H1 (cell line): Measurements from ENCODE around the gene TACC2. TPM values are rescaled to one million over a fixed set of nuclear protein-coding genes. Genes with fewer than 3 reads are reported as not detected.

ENCODE experiments used
- CTCF ChIA-PET: fragments of 300-600 bp; sonication (Branson Sonifier 250); formaldehyde crosslinking; loops from one replicate; lab custom pipeline; 2021; ENCODE audit not compliant: partially characterized antibody; lab: Charles Lee
- POLR2A ChIA-PET: fragments of 300-600 bp; sonication (Branson Sonifier 250); formaldehyde crosslinking; loops from one replicate; lab custom pipeline; 2021; ENCODE audit warnings: inconsistent platforms; ENCODE audit not compliant: partially characterized antibody; lab: Charles Lee
- DNase-seq, 2 experiments: peaks; one replicate each; pipeline versions ENCODE4 v3.0.0 to v3.0.0-alpha.2; 2010 to 2022; ENCODE audit warnings: low spot score in 2 of 2, low read depth in 1 of 2, mixed read lengths in 1 of 2
- FAIRE-seq: peaks from 2 replicates; lab custom pipeline; 2011; peaks lifted over from hg19 to GRCh38; lab: Jason Lieb, UNC
- H2AFZ ChIP-seq: 2 replicates; pipeline ENCODE4 v1.8.1; 2012; ENCODE audit warnings: low read length, inconsistent platforms
- H2AK5ac ChIP-seq: 2 replicates; pipeline ENCODE4 v1.6.1; 2013; ENCODE audit warnings: low read depth, low read length
- H2BK120ac ChIP-seq: replicated peaks from 2 replicates; pipeline ENCODE3; 2013; ENCODE audit warnings: low read depth, low read length, inconsistent platforms
- H2BK12ac ChIP-seq: 2 replicates; pipeline ENCODE4 v1.6.1; 2013; ENCODE audit warnings: low read depth, low read length
- H2BK15ac ChIP-seq: 2 replicates; pipeline ENCODE4 v1.6.1; 2013; ENCODE audit warnings: low read length
- H2BK20ac ChIP-seq: 2 replicates; pipeline ENCODE4 v1.6.1; 2013; ENCODE audit warnings: low read length
- H2BK5ac ChIP-seq: 2 replicates; pipeline ENCODE4 v1.6.1; 2013; ENCODE audit warnings: low read depth, low read length
- H3K14ac ChIP-seq: 2 replicates; pipeline ENCODE4 v1.6.1; 2013; ENCODE audit warnings: inconsistent platforms; ENCODE audit not compliant: insufficient read length
- H3K18ac ChIP-seq: 2 replicates; pipeline ENCODE4 v1.6.1; 2013; ENCODE audit warnings: low read length; ENCODE audit errors: extremely low read depth
- H3K23ac ChIP-seq: 2 replicates; pipeline ENCODE4 v1.6.1; 2013; ENCODE audit warnings: inconsistent platforms; ENCODE audit not compliant: insufficient read length
- H3K23me2 ChIP-seq: 2 replicates; pipeline ENCODE4 v1.6.1; 2013; ENCODE audit warnings: low read depth, low read length
- H3K27ac ChIP-seq: 2 replicates; pipeline ENCODE4 v1.6.1; 2011; ENCODE audit warnings: low read depth, low read length, inconsistent platforms
- H3K27me3 ChIP-seq, 4 experiments: replicated peaks in 1 of 4; 1 replicate in 1 of 4; 2 replicates in 3 of 4; pipeline versions ENCODE4 v1.6.1 to v1.8.1; 2011 to 2013; ENCODE audit warnings: low read length in 3 of 4, mild to moderate bottlenecking in 3 of 4, inconsistent platforms in 2 of 4, mixed read lengths in 2 of 4, moderate library complexity in 1 of 4; ENCODE audit not compliant: control insufficient read depth in 3 of 4, insufficient read depth in 3 of 4; ENCODE audit errors: extremely low read depth in 1 of 4
- H3K36me3 ChIP-seq, 4 experiments: 2 replicates each; pipeline versions ENCODE4 v1.6.1 to v1.8.1; 2011 to 2013; ENCODE audit warnings: mild to moderate bottlenecking in 4 of 4, low read length in 3 of 4, moderate library complexity in 2 of 4, control low read depth in 1 of 4, inconsistent platforms in 1 of 4; ENCODE audit not compliant: insufficient read depth in 4 of 4, control insufficient read depth in 2 of 4
- H3K4ac ChIP-seq: replicated peaks from 2 replicates; pipeline ENCODE3; 2013; ENCODE audit warnings: low read length, low read depth, mixed read lengths, inconsistent platforms; ENCODE audit not compliant: insufficient read length
- H3K4me1 ChIP-seq, 4 experiments: replicated peaks in 1 of 4; 1 replicate in 1 of 4; 2 replicates in 3 of 4; pipeline versions ENCODE4 v1.6.1 to v1.8.1; 2011 to 2013; ENCODE audit warnings: low read length in 3 of 4, inconsistent platforms in 2 of 4, mixed read lengths in 1 of 4; ENCODE audit not compliant: insufficient read depth in 4 of 4, control insufficient read depth in 3 of 4
- H3K4me2 ChIP-seq, 2 experiments: 2 replicates each; pipeline versions ENCODE4 v1.6.1 to v1.8.1; 2011 to 2013; ENCODE audit warnings: low read depth in 2 of 2, low read length in 2 of 2, control low read depth in 1 of 2, inconsistent platforms in 1 of 2, mild to moderate bottlenecking in 1 of 2; ENCODE audit not compliant: insufficient read depth in 1 of 2
- H3K4me3 ChIP-seq, 4 experiments: fragments of 200-600, 300-600 bp in 1 of 4; sonication (generic), shearing (Covaris generic), sonication (Bioruptor Twin) in 1 of 4; 2 replicates each; pipeline versions ENCODE4 v1.5.1 to v1.8.1; 2011 to 2016; ENCODE audit warnings: low read length in 4 of 4, low read depth in 3 of 4, control low read depth in 2 of 4, inconsistent platforms in 2 of 4, mild to moderate bottlenecking in 2 of 4, mixed read lengths in 1 of 4, moderate library complexity in 1 of 4; ENCODE audit not compliant: insufficient read depth in 2 of 4; ENCODE audit errors: extremely low read depth in 1 of 4
- H3K56ac ChIP-seq: replicated peaks from 2 replicates; pipeline ENCODE3; 2013; ENCODE audit warnings: low read depth, mild to moderate bottlenecking, mixed read lengths, low read length, inconsistent platforms; ENCODE audit not compliant: insufficient read length
- H3K79me1 ChIP-seq: 2 replicates; pipeline ENCODE4 v1.6.1; 2013; ENCODE audit warnings: low read depth, low read length, control low read depth
- H3K79me2 ChIP-seq, 2 experiments: 2 replicates each; pipeline versions ENCODE4 v1.6.1 to v1.8.1; 2012 to 2013; ENCODE audit warnings: low read length in 2 of 2, mild to moderate bottlenecking in 2 of 2, inconsistent platforms in 1 of 2; ENCODE audit not compliant: insufficient read depth in 2 of 2, control insufficient read depth in 1 of 2
- H3K9ac ChIP-seq, 4 experiments: replicated peaks in 1 of 4; 1 replicate in 1 of 4; 2 replicates in 3 of 4; pipeline versions ENCODE4 v1.6.1 to v1.8.1; 2011 to 2013; ENCODE audit warnings: low read depth in 3 of 4, low read length in 3 of 4, control low read depth in 2 of 4, mild to moderate bottlenecking in 2 of 4, moderate library complexity in 2 of 4, inconsistent platforms in 1 of 4; ENCODE audit errors: extremely low read depth in 1 of 4
- H3K9me3 ChIP-seq, 2 experiments: 2 replicates each; pipeline versions ENCODE4 v1.6.1 to v1.8.1; 2012 to 2013; ENCODE audit warnings: mild to moderate bottlenecking in 2 of 2, moderate library complexity in 2 of 2, control low read depth in 1 of 2, inconsistent platforms in 1 of 2, low read depth in 1 of 2, low read length in 1 of 2, mixed read lengths in 1 of 2; ENCODE audit not compliant: insufficient read depth in 2 of 2
- H4K20me1 ChIP-seq, 2 experiments: replicated peaks in 1 of 2; 2 replicates each; pipeline versions ENCODE3 to v1.8.1; 2011 to 2013; ENCODE audit warnings: inconsistent platforms in 2 of 2, low read length in 2 of 2, mild to moderate bottlenecking in 1 of 2; ENCODE audit not compliant: insufficient read depth in 2 of 2, control insufficient read depth in 1 of 2
- H4K5ac ChIP-seq: 2 replicates; pipeline ENCODE4 v1.6.1; 2013; ENCODE audit warnings: low read length, low read depth, mixed read lengths, inconsistent platforms; ENCODE audit not compliant: insufficient read length
- H4K8ac ChIP-seq: 2 replicates; pipeline ENCODE4 v1.8.0; 2013; ENCODE audit warnings: mild to moderate bottlenecking, moderate library complexity, low read length, inconsistent platforms; ENCODE audit not compliant: insufficient read depth; ENCODE audit errors: extremely low read depth
- H4K91ac ChIP-seq: replicated peaks from 2 replicates; pipeline ENCODE3; 2013; ENCODE audit warnings: low read length, mixed read lengths, inconsistent platforms; ENCODE audit not compliant: insufficient read length
- BRCA1 ChIP-seq: IDR thresholded peaks from 2 replicates; pipeline ENCODE4 v1.6.1; 2012; ENCODE audit warnings: low read depth, low read length, improper control_type of control experiment
- E2F6 ChIP-seq: IDR thresholded peaks from 2 replicates; pipeline ENCODE4 v1.6.1; 2012; ENCODE audit warnings: inconsistent platforms
- KDM1A ChIP-seq: fragments of 200-600, 300-600 bp; sonication (generic); IDR thresholded peaks from 2 replicates; pipeline ENCODE4 v1.7.1; 2016; ENCODE audit warnings: mild to moderate bottlenecking, low read length, borderline replicate concordance
- MAFK ChIP-seq: IDR thresholded peaks from 2 replicates; pipeline ENCODE4 v1.6.1; 2012; ENCODE audit warnings: low read depth, mild to moderate bottlenecking, improper control_type of control experiment, low read length
- MAX ChIP-seq: IDR thresholded peaks from 2 replicates; pipeline ENCODE4 v1.6.1; 2012; ENCODE audit warnings: inconsistent platforms
- NANOG ChIP-seq: IDR thresholded peaks from 2 replicates; pipeline ENCODE4 v1.6.1; 2011; ENCODE audit warnings: low read length, low read depth, mild to moderate bottlenecking, inconsistent platforms; ENCODE audit not compliant: insufficient read depth, poor library complexity, severe bottlenecking
- PHF8 ChIP-seq: fragments of 200-600 bp; sonication (generic); conservative IDR thresholded peaks from 2 replicates; pipeline ENCODE4 v1.7.1; 2012; ENCODE audit warnings: low read depth, mild to moderate bottlenecking, inconsistent platforms, low read length, moderate library complexity
- POLR2AphosphoS5 ChIP-seq: IDR thresholded peaks from 2 replicates; pipeline ENCODE4 v1.6.1; 2011; ENCODE audit warnings: low read depth, low read length
- RBBP5 ChIP-seq: IDR thresholded peaks from 2 replicates; pipeline ENCODE4 v1.7.1; 2012; ENCODE audit warnings: low read depth, mild to moderate bottlenecking, inconsistent platforms, low read length, moderate library complexity, borderline replicate concordance
- RXRA ChIP-seq: IDR thresholded peaks from 2 replicates; pipeline ENCODE4 v1.6.1; 2011; ENCODE audit warnings: low read depth, mild to moderate bottlenecking, low read length, moderate library complexity; ENCODE audit not compliant: insufficient read depth
- SP1 ChIP-seq: IDR thresholded peaks from 2 replicates; pipeline ENCODE4 v1.6.1; 2011; ENCODE audit warnings: low read depth, low read length
- SP4 ChIP-seq: IDR thresholded peaks from 2 replicates; pipeline ENCODE4 v1.6.1; 2012; ENCODE audit warnings: low read length, inconsistent platforms
- WGBS, 2 experiments: shearing (Covaris generic) in 1 of 2; methylation state at CpG; one replicate each; pipeline versions ENCODE4 v1.1.6 to v1.1.7; 2013 to 2015; ENCODE audit warnings: low lambda C conversion rate in 2 of 2, mixed read lengths in 2 of 2, inconsistent platforms in 1 of 2, low coverage in 1 of 2, missing lambda C conversion rate in 1 of 2; ENCODE audit not compliant: insufficient replicate concordance in 2 of 2, insufficient coverage in 1 of 2, insufficient read length in 1 of 2; ENCODE audit errors: extremely low coverage in 1 of 2, missing lambda C conversion rate in 1 of 2; 5-methylcytosine and 5-hydroxymethylcytosine counted together
- polyA plus RNA-seq, 7 experiments: library from polyadenylated mRNA; depleted of rRNA in 3 of 7; stranded (reverse) in 5 of 7; unstranded in 2 of 7; fragments of >200 nt in 5 of 7; fragments of 200-250 nt in 2 of 7; gene quantifications; 1 replicate in 5 of 7; 2 replicates in 1 of 7; 4 replicates in 1 of 7; pipeline versions ENCODE4 v1.2.1 to v1.2.3, GENCODE V29; 2011 to 2013; ENCODE audit warnings: missing spikeins in 2 of 7, mixed read lengths in 2 of 7
- total RNA-seq: library from RNA; stranded (reverse); fragmentation: NEBNext Ultra II Directional; extraction: Animal tissue kit (Norgen Biotek cat#: 25700); gene quantifications from 2 replicates; pipeline ENCODE4 v1.2.1, GENCODE V29; 2021

The TACC2 gene
- total and polyA plus RNA-seq, 2 of the 8 experiments (the other 6 are each of a cell fraction or from before 2014, with no cell fraction given), result 21.2 to 46.6 TPM

- H3K79me2 ChIP-seq, result no peaks in the 10 kb centered on the region
- no peak overlapping the region for H2BK5ac ChIP-seq
- H3K4me3 ChIP-seq, result no peak overlapping the region
- no peak overlapping the region for H2BK12ac ChIP-seq
- H3K9ac ChIP-seq, result no peak overlapping the region
- no peaks in the 10 kb centered on the region for H3K4me1 ChIP-seq
- POLR2A ChIA-PET, result no interaction called here
- H2AK5ac ChIP-seq, result no peak overlapping the region
- H3K36me3 ChIP-seq, result peaks cover 23 to 77% (median 57%) of the 10 kb centered on the region in 4 experiments; a peak in 7 of 8 replicates
- H2BK120ac ChIP-seq, result no peak overlapping the region
- no peaks in the 10 kb centered on the region for H3K23me2 ChIP-seq
- H4K20me1 ChIP-seq, result peaks cover 7 to 11% of the 10 kb centered on the region in 2 experiments
- no peak overlapping the region for H3K23ac ChIP-seq
- no peak overlapping the region for H3K27ac ChIP-seq
- no peaks in the 10 kb centered on the region; the same call in 1 of the 2 replicates for H3K79me1 ChIP-seq
- no peak overlapping the region for H3K4me2 ChIP-seq
- no peak overlapping the region for H3K4ac ChIP-seq
- H3K9me3 ChIP-seq, result no peaks in the 10 kb centered on the region
- CTCF ChIA-PET, result interaction anchor here (2.0 kb wide), 1 partner anchor 85 kb away, joined by 5 read pairs; no protein-coding TSS in a partner anchor
- no peak for FAIRE-seq
- 99% methylated on average over 4 of the region's 4 CpGs; no CpG with 5 or more reads in 1 of the 2 experiments for WGBS, 2 experiments
- no peak for DNase-seq
- no peak overlapping the region for H2AFZ ChIP-seq
- H2BK15ac ChIP-seq, result no peak overlapping the region
- H3K14ac ChIP-seq, result no peak overlapping the region
- H4K5ac ChIP-seq, result no peak overlapping the region
- no peak overlapping the region for H2BK20ac ChIP-seq
- H3K27me3 ChIP-seq, result no peaks in the 10 kb centered on the region
- H4K8ac ChIP-seq, result no peak overlapping the region
- H4K91ac ChIP-seq, result no peak overlapping the region
- H3K18ac ChIP-seq, result no peak overlapping the region
- H3K56ac ChIP-seq, result no peak overlapping the region
- no peak for TF ChIP-seq BRCA1
- TF ChIP-seq MAX, result no peak
- no peak for TF ChIP-seq RBBP5
- TF ChIP-seq KDM1A, result no peak
- TF ChIP-seq NANOG, result no peak
- no peak for TF ChIP-seq SP1
- no peak for TF ChIP-seq E2F6
- TF ChIP-seq POLR2AphosphoS5, result no peak
- no peak for TF ChIP-seq PHF8
- TF ChIP-seq MAFK, result no peak
- no peak for TF ChIP-seq SP4
- TF ChIP-seq RXRA, result no peak
Measured at GRCh38 chr10:122227754-122228153, 238.8 kb downstream of the TACC2 start.
